HepG2 (cell line): ENCODE results near the gene FBXO9.

Experiments
- ADNP ChIP-seq: sonication (generic); formaldehyde crosslinking; IDR thresholded peaks from 2 replicates; pipeline ENCODE4 v1.4.0; 2020; ENCODE audit warnings: missing genetic modification reagents
- EP300 ChIP-seq, 3 experiments: sonication (generic) in 1 of 3; formaldehyde crosslinking in 1 of 3; IDR thresholded peaks; 2 replicates each; pipeline versions ENCODE4 v1.5.1 to v1.6.1; 2011 to 2020; ENCODE audit warnings: low read depth in 2 of 3, low read length in 2 of 3, borderline replicate concordance in 1 of 3, improper control_type of control experiment in 1 of 3, mild to moderate bottlenecking in 1 of 3, missing genetic modification reagents in 1 of 3, moderate library complexity in 1 of 3
- POLR2A ChIP-seq, 2 experiments: IDR thresholded peaks; 2 replicates each; pipeline ENCODE4 v1.6.1; 2011; ENCODE audit warnings: low read depth in 2 of 2, low read length in 2 of 2, mild to moderate bottlenecking in 1 of 2, moderate library complexity in 1 of 2; ENCODE audit not compliant: insufficient read depth in 1 of 2
- RFXANK ChIP-seq: IDR thresholded peaks from 2 replicates; pipeline ENCODE4 v1.6.1; 2016
- SMC3 ChIP-seq: IDR thresholded peaks from 2 replicates; pipeline ENCODE4 v1.6.1; 2011; ENCODE audit warnings: low read length, improper control_type of control experiment
- ZNF253 ChIP-seq: sonication (generic); formaldehyde crosslinking; IDR thresholded peaks from 2 replicates; pipeline ENCODE4 v1.8.0; 2022; ENCODE audit warnings: mild to moderate bottlenecking, missing genetic modification reagents, borderline replicate concordance
- ZNF709 ChIP-seq: sonication (generic); formaldehyde crosslinking; IDR thresholded peaks from 2 replicates; pipeline ENCODE4 v1.5.0; 2020; ENCODE audit warnings: mild to moderate bottlenecking, missing genetic modification reagents
- ZNF83 ChIP-seq: sonication (generic); formaldehyde crosslinking; IDR thresholded peaks from 2 replicates; pipeline ENCODE4 v1.4.0; 2020; ENCODE audit warnings: missing genetic modification reagents, mild to moderate bottlenecking, borderline replicate concordance
- TF ChIP-seq, protein P1 (sequence below): sonication (generic); formaldehyde crosslinking; IDR thresholded peaks from 2 replicates; pipeline ENCODE4 v1.5.1; 2020; ENCODE audit warnings: mild to moderate bottlenecking, missing genetic modification reagents, moderate library complexity
- TF ChIP-seq, protein P2 (sequence below): sonication (generic); formaldehyde crosslinking; IDR thresholded peaks from 2 replicates; pipeline ENCODE4 v1.5.0; 2020; ENCODE audit warnings: mild to moderate bottlenecking, missing genetic modification reagents, moderate library complexity

DNA sequence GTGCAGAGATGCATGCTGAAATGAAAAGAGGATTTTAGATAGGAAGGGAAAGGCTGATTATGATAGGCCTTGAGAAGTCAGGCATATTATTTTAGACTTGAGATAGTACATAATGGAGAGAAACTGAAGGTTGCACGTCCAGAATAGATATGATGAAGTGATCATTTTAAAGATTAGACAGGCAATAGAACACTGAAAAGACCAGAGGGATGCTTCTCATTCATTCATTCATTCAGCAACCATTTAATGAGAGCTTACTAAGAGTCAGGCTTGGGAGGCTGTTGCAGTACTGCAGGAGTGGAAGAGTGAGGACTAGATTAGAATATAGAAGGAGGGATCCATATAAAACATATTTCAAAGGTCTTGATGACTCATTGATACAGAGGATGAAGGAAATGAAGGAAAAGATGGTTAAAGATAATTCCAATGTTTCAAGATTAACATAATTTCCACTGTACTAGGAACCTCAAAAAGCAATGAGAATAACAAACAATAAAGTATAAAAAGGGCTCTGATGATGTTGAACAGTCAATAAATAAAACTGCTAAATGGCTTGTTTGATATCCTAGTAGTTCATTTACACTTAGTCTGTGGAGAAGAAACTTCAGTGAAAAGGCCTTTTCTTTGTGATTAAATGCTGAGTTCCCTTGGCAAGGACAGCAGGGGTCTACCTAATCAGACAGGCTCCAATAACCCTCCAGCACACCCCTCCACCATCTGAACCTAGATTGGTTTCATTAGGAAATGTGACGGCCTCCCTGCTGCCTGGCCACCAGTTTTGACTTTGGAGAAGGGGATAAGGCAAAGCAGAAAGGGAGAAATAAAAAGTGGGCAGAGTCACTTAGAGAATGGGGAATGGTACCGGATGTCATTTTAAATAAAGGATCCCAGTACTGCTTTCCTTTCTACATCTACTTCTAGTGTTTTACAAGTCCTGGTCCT is 5.3 kb upstream of the FBXO9 start:
- TF ChIP-seq POLR2A (IDR thresholded peaks at IDR 0.05; ENCODE audit: insufficient read depth in 1 of 2, low read depth in 2 of 2, low read length in 2 of 2) = no peak
- TF ChIP-seq, protein P1, sequence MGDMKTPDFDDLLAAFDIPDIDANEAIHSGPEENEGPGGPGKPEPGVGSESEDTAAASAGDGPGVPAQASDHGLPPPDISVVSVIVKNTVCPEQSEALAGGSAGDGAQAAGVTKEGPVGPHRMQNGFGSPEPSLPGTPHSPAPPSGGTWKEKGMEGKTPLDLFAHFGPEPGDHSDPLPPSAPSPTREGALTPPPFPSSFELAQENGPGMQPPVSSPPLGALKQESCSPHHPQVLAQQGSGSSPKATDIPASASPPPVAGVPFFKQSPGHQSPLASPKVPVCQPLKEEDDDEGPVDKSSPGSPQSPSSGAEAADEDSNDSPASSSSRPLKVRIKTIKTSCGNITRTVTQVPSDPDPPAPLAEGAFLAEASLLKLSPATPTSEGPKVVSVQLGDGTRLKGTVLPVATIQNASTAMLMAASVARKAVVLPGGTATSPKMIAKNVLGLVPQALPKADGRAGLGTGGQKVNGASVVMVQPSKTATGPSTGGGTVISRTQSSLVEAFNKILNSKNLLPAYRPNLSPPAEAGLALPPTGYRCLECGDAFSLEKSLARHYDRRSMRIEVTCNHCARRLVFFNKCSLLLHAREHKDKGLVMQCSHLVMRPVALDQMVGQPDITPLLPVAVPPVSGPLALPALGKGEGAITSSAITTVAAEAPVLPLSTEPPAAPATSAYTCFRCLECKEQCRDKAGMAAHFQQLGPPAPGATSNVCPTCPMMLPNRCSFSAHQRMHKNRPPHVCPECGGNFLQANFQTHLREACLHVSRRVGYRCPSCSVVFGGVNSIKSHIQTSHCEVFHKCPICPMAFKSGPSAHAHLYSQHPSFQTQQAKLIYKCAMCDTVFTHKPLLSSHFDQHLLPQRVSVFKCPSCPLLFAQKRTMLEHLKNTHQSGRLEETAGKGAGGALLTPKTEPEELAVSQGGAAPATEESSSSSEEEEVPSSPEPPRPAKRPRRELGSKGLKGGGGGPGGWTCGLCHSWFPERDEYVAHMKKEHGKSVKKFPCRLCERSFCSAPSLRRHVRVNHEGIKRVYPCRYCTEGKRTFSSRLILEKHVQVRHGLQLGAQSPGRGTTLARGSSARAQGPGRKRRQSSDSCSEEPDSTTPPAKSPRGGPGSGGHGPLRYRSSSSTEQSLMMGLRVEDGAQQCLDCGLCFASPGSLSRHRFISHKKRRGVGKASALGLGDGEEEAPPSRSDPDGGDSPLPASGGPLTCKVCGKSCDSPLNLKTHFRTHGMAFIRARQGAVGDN = no peak
- TF ChIP-seq, protein P2, sequence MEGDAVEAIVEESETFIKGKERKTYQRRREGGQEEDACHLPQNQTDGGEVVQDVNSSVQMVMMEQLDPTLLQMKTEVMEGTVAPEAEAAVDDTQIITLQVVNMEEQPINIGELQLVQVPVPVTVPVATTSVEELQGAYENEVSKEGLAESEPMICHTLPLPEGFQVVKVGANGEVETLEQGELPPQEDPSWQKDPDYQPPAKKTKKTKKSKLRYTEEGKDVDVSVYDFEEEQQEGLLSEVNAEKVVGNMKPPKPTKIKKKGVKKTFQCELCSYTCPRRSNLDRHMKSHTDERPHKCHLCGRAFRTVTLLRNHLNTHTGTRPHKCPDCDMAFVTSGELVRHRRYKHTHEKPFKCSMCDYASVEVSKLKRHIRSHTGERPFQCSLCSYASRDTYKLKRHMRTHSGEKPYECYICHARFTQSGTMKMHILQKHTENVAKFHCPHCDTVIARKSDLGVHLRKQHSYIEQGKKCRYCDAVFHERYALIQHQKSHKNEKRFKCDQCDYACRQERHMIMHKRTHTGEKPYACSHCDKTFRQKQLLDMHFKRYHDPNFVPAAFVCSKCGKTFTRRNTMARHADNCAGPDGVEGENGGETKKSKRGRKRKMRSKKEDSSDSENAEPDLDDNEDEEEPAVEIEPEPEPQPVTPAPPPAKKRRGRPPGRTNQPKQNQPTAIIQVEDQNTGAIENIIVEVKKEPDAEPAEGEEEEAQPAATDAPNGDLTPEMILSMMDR = no peak
- no peak for TF ChIP-seq SMC3
- TF ChIP-seq ZNF709 (CRISPR knock-in tag) = no peak
- TF ChIP-seq ZNF253 (CRISPR knock-in tag) = no peak
- TF ChIP-seq ZNF83 (CRISPR knock-in tag) = no peak
- TF ChIP-seq RFXANK = no peak
- no peak for TF ChIP-seq EP300 (IDR thresholded peaks at IDR 0.05; ENCODE audit: low read depth in 2 of 2, low read length in 2 of 2)
- TF ChIP-seq EP300 (CRISPR knock-in tag; IDR thresholded peaks at IDR 0.05; ENCODE audit: borderline replicate concordance) = no peak
- TF ChIP-seq ADNP (CRISPR knock-in tag) = no peak
